Stimulated activated CD8-positive, alpha-beta memory T cell treated with anti-CD3 and anti-CD28 coated beads, Interleukin-15, amount 100 ng/mL, for 24 hours (primary cell): Measurements from ENCODE around the gene CTNND1.
"Not testable (repeated sequence)": the region's sequence is repeated elsewhere in the genome, so short reads cannot be mapped to it uniquely, and the experiment has no call there.

Source experiments
- DNase-seq: peaks from one replicate; pipeline ENCODE4 v3.0.0-alpha.2; 2020; ENCODE audit warnings: low read depth

CTNND1 gene

GRCh38 chr11:57793351-57794115, 31.9 kb downstream of the CTNND1 start:
- DNase-seq, result no peak

- no peak for DNase-seq
Observed at GRCh38 chr11:57798905-57799559, 37.4 kb downstream of the CTNND1 start.

GRCh38 chr11:57800444-57801182, 39.0 kb downstream of the CTNND1 start:
- no peak for DNase-seq

GRCh38 chr11:57801183-57801485, 39.5 kb downstream of the CTNND1 start:
- no peak for DNase-seq

- DNase-seq, result no peak
Observed at GRCh38 chr11:57802411-57802810, 40.8 kb downstream of the CTNND1 start.

- DNase-seq, result no peak
Observed at GRCh38 chr11:57804466-57804865, 42.9 kb downstream of the CTNND1 start.

- no peak for DNase-seq
Observed at GRCh38 chr11:57805780-57806179, 44.2 kb downstream of the CTNND1 start.

- no peak for DNase-seq
Observed at GRCh38 chr11:57812634-57813033, 51.0 kb downstream of the CTNND1 start.

GRCh38 chr11:57815476-57815875, 53.9 kb downstream of the CTNND1 start:
- DNase-seq, result no peak

- DNase-seq, result no peak
Observed at GRCh38 chr11:57815877-57816276, 54.3 kb downstream of the CTNND1 start.

- DNase-seq, result no peak
Observed at GRCh38 chr11:57818812-57819211, 57.2 kb downstream of the CTNND1 start.

GRCh38 chr11:57819252-57819979, 57.8 kb downstream of the CTNND1 start:
- DNase-seq, result no peak

GRCh38 chr11:57823859-57824258, 62.3 kb downstream of the CTNND1 start:
- DNase-seq, result no peak

GRCh38 chr11:57834852-57835251, 73.2 kb downstream of the CTNND1 start:
- DNase-seq, result no peak

GRCh38 chr11:57838609-57839008, 77.0 kb downstream of the CTNND1 start:
- not testable (repeated sequence) for DNase-seq

- DNase-seq, result no peak
Observed at GRCh38 chr11:57842873-57843272, 81.3 kb downstream of the CTNND1 start.

- no peak for DNase-seq
Observed at GRCh38 chr11:57867966-57868365, 106.4 kb downstream of the CTNND1 start.

GRCh38 chr11:57868491-57868890, 106.9 kb downstream of the CTNND1 start:
- DNase-seq, result no peak
